GM18526 (cell line): ENCODE results near the gene ZBTB48.

Source experiments
- POLR2A ChIP-seq: IDR thresholded peaks from 3 replicates; pipeline ENCODE4 v1.6.1; 2011; ENCODE audit not compliant: insufficient read length; ENCODE audit errors: extremely low read depth

The ZBTB48 gene

DNA sequence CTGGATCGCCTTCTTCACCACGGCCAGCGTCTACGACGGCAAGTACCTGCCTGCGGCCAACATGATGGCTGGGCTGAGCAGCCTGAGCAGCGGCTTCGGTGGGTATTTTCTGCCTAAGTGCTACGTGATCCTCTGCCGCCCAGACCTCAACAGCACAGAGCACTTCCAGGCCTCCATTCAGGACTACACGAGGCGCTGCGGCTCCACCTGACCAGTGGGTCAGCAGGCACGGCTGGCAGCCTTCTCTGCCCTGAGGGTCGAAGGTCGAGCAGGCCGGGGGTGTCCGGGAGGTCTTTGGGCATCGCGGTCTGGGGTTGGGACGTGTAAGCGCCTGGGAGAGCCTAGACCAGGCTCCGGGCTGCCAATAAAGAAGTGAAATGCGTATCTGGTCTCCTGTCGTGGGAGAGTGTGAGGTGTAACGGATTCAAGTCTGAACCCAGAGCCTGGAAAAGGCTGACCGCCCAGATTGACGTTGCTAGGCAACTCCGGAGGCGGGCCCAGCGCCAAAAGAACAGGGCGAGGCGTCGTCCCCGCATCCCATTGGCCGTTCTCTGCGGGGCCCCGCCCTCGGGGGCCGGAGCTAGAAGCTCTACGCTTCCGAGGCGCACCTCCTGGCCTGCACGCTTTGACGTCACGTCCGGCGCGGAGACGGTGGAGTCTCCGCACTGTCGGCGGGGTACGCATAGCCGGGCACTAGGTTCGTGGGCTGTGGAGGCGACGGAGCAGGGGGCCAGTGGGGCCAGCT is at the start of gene ZBTB48:
ZBTB48 (plus strand) TSS at position 621 of the 745 bp plus-strand sequence. CDS start 616 bp downstream, outside the sequence.
- TF ChIP-seq POLR2A: peak; percentile 97

DNA sequence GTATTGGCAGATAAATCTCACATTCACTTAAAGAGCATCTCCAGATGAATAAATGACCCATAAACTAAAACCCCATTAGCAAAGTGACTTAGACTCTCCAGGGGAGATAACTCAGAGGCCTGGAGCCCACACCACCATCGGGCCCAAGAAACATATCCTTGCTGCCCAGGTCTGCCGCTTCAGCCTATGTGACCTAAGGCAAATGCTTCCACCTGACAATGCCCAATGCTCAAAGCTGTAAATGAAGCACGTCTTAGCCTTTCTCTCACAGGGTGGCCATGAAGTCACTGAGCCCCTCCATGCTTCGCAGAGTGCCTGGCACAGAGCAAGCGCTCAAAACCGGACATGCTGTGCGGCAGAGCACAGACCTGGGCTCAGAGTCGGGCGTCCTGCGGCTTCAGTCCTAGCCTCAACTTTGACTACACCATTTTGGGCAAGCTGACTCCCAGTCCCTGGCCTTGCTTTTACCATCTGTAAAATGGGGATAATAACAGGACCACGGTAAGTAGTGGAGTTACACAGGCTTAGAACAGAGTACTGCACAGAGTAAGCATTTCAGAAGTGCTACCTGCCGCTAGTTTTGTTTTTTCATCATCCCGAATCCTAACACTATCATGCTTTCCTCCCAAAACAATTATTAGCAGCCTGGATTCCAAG is 49.2 kb upstream of the ZBTB48 start:
- TF ChIP-seq POLR2A: no peak

DNA sequence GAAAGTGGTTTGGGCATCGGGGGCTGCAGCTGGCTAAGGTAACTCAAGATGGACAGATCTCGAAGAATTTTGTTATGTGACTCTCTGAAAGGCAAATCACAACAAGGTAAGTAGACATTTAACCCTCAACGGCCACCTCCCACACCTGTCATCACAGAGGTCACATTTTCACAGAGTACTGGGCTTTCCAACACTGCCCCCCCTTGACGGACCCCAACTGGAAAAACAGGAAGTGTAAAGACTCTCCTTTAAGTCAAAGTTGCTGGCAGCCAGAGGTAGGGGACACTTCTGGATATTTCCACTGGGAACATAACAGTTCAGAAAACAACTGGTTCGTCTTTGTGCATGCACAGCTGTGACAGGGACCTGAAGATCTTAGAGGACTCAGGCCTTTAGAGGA is 47.8 kb upstream of the ZBTB48 start:
- no peak for TF ChIP-seq POLR2A

- TF ChIP-seq POLR2A: no peak
Measured at GRCh38 chr1:6534248-6534822, 45.5 kb upstream of the ZBTB48 start.

- TF ChIP-seq POLR2A: no peak
Measured at GRCh38 chr1:6535214-6535613, 44.6 kb upstream of the ZBTB48 start.

GRCh38 chr1:6536291-6536690 is 43.5 kb upstream of the ZBTB48 start:
- no peak for TF ChIP-seq POLR2A

GRCh38 chr1:6538956-6539355 is 40.8 kb upstream of the ZBTB48 start:
- TF ChIP-seq POLR2A: no peak

GRCh38 chr1:6544831-6545230 is 35.0 kb upstream of the ZBTB48 start:
- no peak for TF ChIP-seq POLR2A

- TF ChIP-seq POLR2A: no peak
Measured at GRCh38 chr1:6545276-6546112, 34.3 kb upstream of the ZBTB48 start.

- TF ChIP-seq POLR2A: no peak
Measured at GRCh38 chr1:6546326-6546725, 33.5 kb upstream of the ZBTB48 start.

DNA sequence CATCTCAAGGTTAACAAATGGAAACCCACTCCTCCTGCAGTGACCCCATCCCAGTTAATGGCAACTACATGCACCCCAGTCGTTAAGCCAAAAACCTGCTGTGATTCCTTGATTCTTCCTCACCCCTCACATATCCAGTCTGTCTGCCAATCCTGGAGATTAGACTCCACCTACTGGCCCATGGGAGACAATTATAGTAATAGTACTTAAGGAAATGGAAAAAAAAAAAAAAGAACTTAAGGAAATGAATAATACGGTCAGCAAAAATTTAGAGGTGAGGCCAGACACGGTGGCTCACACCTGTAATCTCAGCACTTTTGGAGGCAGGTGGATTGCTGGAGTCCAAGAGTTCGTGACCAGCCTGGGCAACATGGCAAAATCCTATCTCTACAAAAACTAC is 32.5 kb upstream of the ZBTB48 start:
- no peak for TF ChIP-seq POLR2A

DNA sequence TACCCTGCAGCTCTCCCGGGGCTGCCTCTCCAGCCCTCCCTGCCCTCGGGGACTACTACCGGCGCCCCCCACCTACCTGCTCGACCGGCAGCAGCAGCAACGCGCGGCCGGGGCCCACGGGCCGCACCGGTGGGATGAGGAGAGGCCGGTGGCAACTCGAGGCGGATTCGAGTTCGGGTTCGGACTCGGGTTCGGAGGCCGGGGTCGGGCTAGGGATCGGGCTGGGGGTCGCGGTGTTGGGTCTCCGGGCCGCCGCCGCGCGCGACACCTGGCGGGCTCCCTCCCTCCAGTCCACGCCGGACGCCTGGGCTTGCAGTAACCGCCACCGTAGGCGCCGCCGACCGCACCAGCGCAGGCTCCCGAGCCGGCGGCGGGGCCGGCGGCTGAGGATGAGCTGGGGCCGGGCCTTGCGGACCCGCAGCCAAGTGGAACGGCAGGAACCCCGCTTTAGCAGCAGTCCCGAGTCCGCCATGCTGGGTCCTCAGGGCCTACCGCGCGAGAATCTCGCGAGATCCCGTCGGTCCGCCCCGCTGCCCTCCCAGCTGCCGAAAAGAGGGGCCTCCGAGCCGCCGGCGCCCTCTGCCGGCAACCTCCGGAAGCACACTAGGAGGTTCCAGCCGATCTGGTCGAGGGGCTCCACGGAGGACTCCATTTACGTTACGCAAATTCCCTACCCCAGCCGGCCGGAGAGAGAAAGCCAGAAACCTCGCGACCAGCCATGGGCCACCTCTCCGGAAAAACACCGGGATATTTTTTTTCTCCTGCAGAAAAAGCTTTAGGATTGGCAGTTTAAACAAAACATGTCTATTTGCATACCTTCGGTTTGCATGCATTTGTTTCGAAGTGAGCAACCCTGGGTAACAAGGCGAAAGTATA is 25.5 kb upstream of the ZBTB48 start, which contains the start of gene NOL9:
NOL9 (minus strand) TSS at position 483 of the 876 bp plus-strand sequence; CDS start at position 472, 11 bp downstream.
- TF ChIP-seq POLR2A: peak; percentile 76

- TF ChIP-seq POLR2A: no peak
Measured at GRCh38 chr1:6554907-6555778, 24.7 kb upstream of the ZBTB48 start, which contains the start of gene TAS1R1. TSS of gene TAS1R1 (plus strand) at chr1:6555307. CDS start at chr1:6555374, 67 bp downstream.

DNA sequence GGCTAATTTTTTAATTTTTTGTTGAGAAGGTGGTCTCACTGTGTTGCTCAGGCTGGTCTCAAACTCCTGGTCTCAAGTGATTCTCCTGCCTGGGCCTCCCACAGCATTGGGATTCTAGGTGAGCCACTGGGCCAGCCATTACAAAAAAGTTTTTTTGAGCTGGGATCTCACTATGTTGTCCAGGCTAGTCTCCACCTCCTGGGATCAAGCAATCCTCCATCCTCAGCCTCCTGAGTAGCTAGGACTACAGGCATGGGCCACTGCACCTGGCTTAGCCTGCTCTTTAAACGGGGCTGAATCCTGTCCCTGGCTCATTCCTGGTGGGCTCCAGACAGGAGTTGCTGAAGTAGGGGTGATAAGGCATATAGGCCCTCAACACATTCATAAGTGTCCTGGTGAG is 22.2 kb upstream of the ZBTB48 start:
- no peak for TF ChIP-seq POLR2A

GRCh38 chr1:6560267-6560666 is 19.5 kb upstream of the ZBTB48 start:
- no peak for TF ChIP-seq POLR2A
